ENCODE results near the gene GRIA3.
"Not testable (repeated sequence)": the region's sequence is repeated elsewhere in the genome, so short reads cannot be mapped to it uniquely, and the experiment has no call there.

Gene GRIA3

DNA sequence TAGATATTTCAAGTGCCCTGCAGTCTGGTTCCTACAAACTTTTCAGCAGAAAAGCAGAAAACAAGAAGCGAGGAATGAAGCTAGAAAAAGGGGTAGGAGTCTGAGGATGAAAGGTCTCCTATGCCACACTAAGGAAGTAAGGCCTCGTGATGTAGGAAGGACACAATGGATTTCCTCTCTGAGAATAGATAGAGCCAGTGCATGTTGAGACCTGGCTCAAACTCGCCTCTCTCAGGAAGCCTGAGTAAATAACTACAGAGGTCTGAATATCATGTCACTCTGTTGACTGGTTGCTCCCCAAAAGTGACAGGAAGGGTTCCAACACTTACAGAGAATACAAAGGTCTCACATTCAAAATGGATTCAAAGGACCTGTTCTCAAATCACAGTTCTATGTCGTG, 93.3 kb downstream of the GRIA3 start:
- no peak for DNase-seq (ENCODE audit: low read depth)

GRCh38 chrX:123277821-123278220, 93.7 kb downstream of the GRIA3 start:
- DNase-seq (ENCODE audit: low read depth): no peak

DNA sequence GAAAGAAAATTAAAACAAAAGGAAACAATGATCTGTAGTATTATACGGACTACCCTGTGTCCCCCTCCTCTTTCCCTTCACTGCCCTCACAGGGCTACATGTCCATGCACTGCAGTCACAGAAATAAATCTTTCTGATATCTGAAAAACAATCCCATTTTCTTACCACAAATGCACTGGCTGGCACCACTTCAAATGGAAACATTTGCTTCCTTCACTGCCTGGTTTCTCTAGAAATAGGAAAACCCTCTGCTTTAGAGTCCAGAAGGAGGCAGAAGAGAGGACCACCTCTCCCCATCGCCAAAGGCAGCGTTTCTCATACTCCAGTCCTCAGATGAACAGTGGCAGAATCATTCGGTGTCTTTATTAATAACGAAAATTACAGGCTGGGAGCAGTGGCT, 98.2 kb downstream of the GRIA3 start:
- DNase-seq (ENCODE audit: low read depth): no peak

- DNase-seq (ENCODE audit: low read depth): not testable (repeated sequence)
These were observed 99.3 kb downstream of the GRIA3 start for GRCh38 chrX:123283407-123283806.

DNA sequence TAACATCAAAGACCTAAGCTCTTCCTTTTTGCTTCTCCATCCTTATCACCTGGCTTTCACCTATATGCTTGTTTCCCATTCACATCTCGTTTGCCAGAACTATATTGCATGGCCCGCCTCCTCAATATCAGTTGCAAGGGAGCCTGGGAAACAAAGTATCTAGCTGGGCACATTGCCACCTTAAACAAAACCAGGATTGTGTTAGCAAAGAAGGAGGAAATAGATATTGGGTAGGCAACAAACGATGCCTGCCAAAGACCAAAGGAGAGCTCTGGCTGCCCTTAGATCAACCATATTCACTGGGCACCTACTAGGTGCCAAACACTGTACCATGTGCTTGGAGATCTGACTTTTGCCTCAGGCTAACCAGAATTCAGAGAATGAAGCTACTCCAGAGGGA, 107.5 kb downstream of the GRIA3 start:
- DNase-seq (ENCODE audit: low read depth): no peak

GRCh38 chrX:123298026-123298425, 113.9 kb downstream of the GRIA3 start:
- DNase-seq (ENCODE audit: low read depth): no peak

DNA sequence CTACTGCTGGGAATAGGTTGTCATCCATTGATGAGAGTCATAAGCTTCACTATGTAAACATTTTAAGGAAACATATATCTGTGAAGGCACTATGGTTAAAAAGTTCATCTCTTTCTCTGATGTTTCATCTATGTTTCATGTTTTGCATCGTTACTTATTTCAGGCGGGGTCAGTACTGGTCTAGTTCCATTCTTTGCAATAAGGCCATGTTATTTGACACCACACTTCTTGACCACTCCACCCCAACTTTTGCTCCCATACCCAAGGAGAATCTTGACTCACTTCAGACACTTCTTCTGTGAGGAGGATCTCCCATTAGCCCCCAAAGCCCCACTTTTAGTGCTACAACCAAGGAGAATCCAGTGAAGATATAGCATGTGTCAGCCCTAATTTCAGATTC, 119.4 kb downstream of the GRIA3 start:
- no peak for DNase-seq (ENCODE audit: low read depth)

DNA sequence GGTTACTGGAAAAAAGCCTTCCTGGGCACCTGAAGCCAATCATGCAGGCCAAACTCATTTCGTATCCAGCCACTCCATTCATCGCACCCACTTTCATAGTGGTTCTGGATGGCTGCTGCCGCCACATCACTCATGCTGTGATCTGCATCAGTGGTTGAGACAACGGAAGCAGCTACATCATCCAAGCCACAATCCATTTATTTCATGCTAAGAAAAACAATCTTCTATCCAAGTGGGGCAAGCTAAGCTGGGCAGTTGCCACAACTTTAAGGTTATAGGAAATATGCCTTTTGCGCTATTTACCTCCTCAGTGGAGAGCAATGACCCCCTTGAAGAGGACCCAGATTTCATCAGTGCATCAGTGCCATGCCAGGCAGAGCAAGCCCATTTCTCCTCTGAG, 124.6 kb downstream of the GRIA3 start:
- DNase-seq (ENCODE audit: low read depth): no peak

- no peak for DNase-seq (ENCODE audit: low read depth)
These were observed 126.0 kb downstream of the GRIA3 start for GRCh38 chrX:123310112-123310511.

- DNase-seq (ENCODE audit: low read depth): no peak
These were observed 127.4 kb downstream of the GRIA3 start for GRCh38 chrX:123311486-123311885.

DNA sequence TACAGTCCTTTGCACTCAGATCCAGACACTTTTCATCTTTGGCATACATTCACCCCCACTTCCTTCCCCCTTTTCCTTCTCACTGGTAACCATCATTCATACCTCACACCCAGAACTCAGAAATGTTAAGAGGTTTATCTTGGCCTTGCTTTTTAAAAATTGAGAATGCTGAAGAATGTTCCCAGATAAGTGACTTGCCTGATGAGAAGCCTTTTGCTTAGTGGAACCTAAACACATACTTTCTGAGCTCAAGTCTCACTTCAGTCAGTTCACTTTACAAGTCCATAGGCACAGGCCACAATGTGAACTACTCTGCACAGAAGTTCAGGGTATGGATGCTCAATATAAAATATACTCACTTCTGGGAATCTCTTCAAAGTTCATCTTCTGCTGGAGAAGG, 129.4 kb downstream of the GRIA3 start:
- no peak for DNase-seq (ENCODE audit: low read depth)

DNA sequence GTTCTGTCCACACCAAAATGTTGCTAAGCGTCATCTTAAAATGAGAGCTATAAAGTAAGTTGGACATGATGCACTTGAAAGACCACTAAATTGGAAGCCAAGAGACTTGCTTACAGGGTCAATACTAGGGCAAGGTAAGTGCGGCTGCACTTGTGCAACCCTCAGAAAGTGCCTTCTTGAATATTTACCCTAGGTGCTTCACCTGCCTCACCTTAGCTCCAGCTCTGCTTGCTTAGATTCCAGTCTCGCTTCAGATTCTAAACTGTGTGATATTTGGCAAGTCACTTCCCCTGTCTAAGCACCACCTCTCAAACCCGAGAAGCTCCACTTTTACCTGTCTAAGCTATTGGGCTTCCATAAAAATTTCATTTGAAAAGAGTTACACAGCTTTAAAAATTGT, 136.5 kb downstream of the GRIA3 start:
- DNase-seq (ENCODE audit: low read depth): no peak

GRCh38 chrX:123322536-123322935, 138.5 kb downstream of the GRIA3 start:
- DNase-seq (ENCODE audit: low read depth): no peak

GRCh38 chrX:123324625-123325024, 140.5 kb downstream of the GRIA3 start:
- DNase-seq (ENCODE audit: low read depth): no peak

DNA sequence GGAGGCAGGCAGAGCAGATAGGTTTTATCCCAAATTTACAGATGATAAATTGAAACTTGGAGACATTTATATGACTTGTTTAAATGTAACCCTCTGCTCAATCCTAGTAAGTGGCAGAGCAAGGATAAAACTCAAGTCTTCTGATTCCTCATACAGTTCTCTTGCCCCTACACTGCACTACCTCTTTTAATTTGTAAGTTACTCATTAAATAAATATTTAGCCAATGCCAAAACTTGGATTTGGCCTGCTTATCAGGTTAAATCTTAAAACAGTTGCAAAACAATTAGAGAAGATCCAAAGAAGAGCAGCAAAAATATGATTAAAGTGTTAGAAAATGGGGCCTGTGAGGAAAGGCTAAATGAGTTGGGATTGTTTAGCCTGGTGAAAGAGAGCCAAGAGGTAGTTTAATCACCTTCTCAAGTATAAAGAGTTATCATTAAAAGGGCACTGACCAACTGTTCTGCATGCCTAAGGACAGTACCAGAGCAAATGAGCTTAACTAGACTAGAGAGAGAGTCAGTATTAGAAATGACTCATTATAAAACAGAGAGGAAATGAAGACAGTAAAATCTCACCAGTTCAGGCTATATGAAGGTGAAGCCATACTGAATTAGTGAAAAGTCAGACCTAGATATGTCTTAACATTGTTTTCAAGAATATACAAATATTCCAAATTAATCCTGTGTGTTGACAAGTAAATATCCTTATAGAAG, 146.3 kb downstream of the GRIA3 start:
- no peak for DNase-seq (ENCODE audit: low read depth)

DNA sequence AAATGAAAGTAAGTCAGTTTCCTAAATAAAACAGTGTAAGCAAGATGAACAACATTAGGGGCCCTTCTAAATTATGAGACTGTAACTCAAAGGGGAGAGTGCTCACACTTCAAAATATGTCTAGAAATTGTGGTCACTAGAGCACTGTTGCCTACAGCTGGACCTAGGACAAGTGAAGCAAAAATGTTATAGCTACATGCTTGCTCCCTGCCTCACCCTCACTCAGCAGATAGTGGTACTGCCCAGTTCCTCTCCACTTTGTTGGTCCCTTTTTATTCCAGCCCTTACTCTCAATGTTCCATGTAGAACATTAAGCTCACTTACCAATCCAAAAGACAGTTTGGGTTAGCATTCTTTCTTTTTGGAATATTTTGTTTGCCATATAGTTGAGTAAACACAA, 147.3 kb downstream of the GRIA3 start:
- no peak for DNase-seq (ENCODE audit: low read depth)

DNA sequence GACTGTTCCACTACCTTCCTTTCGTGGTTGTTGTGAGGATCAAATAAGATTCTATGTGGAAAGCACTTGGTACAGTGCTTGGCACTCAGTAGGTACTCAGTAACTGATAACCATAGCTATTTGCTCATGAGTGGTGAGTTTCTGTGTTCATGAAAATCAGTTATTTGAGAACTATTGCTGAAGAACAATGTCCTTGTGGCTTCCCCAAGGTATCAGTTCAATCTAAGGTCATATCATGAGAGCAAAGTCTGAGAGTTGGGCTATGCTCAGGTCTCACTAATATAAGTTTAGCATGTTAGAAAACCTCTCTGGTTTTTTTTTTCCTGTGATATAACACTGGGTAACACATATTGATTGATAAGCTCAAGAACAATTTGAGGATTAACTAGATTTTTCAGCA, 147.8 kb downstream of the GRIA3 start:
- DNase-seq (ENCODE audit: low read depth): no peak

- no peak for DNase-seq (ENCODE audit: low read depth)
These were observed 152.6 kb downstream of the GRIA3 start for GRCh38 chrX:123336666-123337065.

GRCh38 chrX:123337886-123338639, 154.0 kb downstream of the GRIA3 start:
- DNase-seq (ENCODE audit: low read depth): no peak

DNA sequence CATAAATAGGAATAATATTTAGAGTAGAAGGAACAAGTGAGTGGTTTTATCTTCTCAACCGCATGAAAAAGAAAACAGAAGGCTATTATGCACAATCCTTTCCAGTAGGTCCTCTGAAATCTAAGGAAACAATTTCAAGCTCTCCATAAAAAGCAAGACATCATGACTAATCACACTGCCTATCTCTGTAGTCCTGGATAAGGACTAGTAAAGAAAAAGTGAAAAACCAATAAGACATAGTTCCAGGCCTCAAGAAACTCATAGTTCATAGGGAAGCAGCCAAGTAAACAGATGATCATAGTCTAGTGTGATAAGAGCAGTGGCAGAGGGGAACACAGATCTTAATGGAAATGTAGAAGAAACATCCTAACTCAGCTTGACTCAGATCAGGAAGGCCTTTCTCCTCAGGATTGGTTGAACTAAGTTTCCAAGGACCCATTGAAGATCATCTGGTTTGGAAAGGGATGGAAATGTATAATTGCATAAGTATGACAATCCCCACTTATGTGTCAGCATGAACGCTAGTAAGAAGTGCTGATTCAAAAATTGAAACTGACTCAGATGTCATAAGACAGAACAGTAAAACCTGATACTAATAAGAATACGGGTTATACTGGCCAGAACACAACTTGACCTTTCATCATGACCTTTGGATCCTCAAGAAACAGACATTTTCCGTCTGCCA, 155.3 kb downstream of the GRIA3 start:
- DNase-seq (ENCODE audit: low read depth): peak; percentile 16

GRCh38 chrX:123340696-123341095, 156.6 kb downstream of the GRIA3 start:
- DNase-seq (ENCODE audit: low read depth): peak; percentile 3

- no peak for DNase-seq (ENCODE audit: low read depth)
These were observed 164.4 kb downstream of the GRIA3 start for GRCh38 chrX:123348468-123348867.

GRCh38 chrX:123350226-123350625, 166.1 kb downstream of the GRIA3 start:
- no peak for DNase-seq (ENCODE audit: low read depth)

Data from fibroblast of the conjunctiva (primary cell).